Measurements from ENCODE around the gene PSMB10. TPM values are rescaled to one million over a fixed set of nuclear protein-coding genes. Genes with fewer than 3 reads are reported as not detected.
A peak's percentile ranks its signal among the peaks of the same experiment; 100 is the strongest.

The PSMB10 gene
- total RNA-seq, 1 donor from 2014 or later: 54.1 TPM

DNA sequence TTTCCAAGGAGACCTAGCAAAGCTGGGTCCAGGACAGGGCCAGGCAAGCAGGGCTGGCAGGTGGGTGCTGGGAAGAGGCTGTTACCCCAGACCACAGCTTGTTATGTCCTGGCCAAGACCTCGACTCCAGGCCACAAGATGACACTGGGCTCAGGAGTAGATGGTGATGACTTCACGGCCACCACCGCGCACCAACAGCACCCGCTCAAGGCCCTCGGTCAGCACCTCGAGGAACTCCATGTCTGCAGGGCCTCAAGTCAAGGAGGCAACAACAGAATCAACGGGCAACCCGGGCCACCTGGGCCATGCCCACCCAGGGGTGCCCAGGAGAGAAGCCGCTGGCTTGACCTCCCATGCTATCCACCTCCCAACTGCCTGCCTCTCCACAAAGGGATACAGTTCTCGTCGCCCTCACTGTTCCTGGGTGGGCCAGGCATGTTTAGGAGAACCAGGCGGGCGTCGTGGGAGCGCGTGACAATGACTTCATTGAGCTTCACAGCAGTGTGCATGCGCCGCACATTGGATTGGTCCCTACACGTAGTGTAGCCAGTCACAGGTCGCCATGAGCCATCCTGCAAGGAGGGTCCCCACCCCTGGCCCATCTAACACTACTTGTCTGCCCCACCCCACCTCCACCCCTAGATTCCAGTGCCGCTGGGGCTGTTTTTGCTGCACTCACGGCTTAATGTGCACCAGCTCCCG is 8.2 kb upstream of the PSMB10 start:
- no peak for DNase-seq (ENCODE audit: low read depth)
- TF ChIP-seq, protein P1, sequence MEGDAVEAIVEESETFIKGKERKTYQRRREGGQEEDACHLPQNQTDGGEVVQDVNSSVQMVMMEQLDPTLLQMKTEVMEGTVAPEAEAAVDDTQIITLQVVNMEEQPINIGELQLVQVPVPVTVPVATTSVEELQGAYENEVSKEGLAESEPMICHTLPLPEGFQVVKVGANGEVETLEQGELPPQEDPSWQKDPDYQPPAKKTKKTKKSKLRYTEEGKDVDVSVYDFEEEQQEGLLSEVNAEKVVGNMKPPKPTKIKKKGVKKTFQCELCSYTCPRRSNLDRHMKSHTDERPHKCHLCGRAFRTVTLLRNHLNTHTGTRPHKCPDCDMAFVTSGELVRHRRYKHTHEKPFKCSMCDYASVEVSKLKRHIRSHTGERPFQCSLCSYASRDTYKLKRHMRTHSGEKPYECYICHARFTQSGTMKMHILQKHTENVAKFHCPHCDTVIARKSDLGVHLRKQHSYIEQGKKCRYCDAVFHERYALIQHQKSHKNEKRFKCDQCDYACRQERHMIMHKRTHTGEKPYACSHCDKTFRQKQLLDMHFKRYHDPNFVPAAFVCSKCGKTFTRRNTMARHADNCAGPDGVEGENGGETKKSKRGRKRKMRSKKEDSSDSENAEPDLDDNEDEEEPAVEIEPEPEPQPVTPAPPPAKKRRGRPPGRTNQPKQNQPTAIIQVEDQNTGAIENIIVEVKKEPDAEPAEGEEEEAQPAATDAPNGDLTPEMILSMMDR (conservative IDR thresholded peaks at IDR 0.05; ENCODE audit: low read depth, low read length): no peak
- H3K4me3 ChIP-seq (ENCODE audit: low read depth, low read length): no peak overlapping the region

DNA sequence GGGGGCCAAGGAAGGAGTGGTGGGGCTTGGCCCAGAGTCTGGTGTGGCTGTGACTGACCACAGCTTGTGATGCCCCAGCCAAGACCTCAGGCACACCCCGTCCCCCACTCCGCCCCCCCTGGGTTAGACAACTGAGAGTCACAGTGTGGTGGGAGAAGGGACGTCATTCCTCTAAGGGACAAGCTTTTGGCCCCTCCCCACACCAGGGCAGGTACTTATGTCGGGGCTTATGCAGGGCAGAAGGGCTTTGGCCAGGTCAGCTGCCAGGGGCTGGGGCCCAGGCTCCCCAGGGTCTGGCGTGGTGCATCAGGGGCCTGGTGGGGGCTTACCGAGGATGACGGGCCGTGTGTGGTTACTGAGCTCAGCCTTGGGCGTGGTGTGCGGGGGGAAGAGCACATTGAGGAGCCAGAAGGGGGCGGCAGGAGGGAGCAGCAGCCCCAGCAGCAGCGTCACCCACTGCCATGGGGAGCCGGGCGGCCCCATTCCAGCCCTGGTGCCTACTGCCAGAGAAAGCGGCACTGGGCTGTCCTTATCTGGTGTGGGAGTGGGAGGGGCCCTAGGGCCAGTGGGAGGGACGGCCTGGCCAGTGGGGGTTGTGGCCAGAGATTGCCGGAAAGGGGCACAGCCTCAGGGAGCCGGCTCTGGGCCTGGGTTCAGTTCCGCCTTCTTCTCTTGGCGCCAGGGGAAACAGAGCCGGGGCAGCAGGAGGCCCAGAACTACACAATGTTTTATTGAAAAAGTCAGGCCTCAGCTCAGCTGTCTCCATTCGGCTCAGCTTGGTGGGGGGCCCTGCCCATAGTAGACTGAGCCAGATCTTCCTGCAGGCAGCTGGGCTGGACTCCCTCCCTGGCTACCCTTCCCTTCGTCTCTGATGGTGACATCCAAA is 7.2 kb upstream of the PSMB10 start, which contains the start of gene LCAT:
Gene LCAT (minus strand): TSS at position 502 of the 886 bp plus-strand sequence. CDS start 19 bp downstream, at position 483.
- no peak for DNase-seq (ENCODE audit: low read depth)
- TF ChIP-seq, protein P1 (conservative IDR thresholded peaks at IDR 0.05; ENCODE audit: low read depth, low read length): no peak
- no peak within 1 kb of the TSS for H3K4me3 ChIP-seq (ENCODE audit: low read depth, low read length)

DNA sequence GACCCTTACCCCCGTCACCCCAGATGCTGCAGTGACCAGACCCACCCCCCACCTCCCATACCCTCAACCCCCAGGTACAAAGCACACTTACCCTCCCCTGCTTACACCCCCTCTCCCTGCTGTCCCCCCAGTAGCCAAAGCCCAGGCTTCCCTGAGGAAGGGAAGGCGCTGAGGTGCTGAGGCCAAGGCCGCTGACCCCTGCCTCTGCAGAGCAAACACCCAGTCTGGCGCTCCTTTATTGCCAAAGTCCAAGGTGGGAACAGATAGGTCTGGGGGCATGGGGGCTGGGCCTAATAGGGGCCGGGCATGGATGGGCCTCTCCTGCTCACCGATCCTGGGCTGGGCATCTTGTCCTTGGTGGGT is 6.6 kb upstream of the PSMB10 start:
- TF ChIP-seq, protein P1 (conservative IDR thresholded peaks at IDR 0.05; ENCODE audit: low read depth, low read length): no peak
- H3K4me3 ChIP-seq (ENCODE audit: low read depth, low read length): no peak overlapping the region
- no peak for DNase-seq (ENCODE audit: low read depth)

DNA sequence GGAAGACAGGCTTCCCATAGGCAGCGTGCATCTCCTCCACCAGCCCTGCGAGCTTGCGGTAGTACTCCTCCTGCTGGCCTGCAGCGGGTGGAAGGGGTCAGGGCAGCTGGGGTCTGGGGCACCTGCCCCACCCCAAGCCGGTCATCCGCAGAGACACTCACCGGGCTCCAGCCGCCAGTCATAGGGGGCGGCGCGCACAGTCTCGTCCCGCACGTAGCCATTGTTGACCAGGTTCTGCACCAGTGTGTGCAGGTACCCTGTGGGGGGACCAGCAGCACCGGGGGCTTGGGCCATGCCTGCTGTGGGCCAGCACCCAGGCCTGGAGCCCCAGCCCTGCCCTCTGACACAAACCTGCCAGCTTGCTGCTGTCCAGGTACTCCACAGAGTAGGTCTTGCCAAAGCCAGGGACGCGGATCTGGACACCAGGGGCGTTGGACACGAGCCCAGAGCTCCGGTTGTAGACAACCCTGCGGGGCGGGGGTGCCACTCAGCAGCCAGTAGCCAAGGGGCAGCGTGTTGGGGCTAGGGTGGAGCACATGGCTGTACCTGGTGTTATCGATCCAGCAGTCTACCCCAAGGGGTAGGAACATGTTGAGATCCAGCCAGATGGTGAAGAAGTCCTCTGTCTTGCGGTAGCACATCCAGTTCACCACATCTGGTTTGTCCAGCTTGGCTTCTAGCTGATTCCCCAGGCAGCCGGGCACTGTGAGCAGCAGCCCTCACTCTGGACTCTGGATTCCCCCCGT is 6.0 kb upstream of the PSMB10 start:
- no peak for DNase-seq (ENCODE audit: low read depth)
- no peak overlapping the region for H3K4me3 ChIP-seq (ENCODE audit: low read depth, low read length)
- TF ChIP-seq, protein P1 (conservative IDR thresholded peaks at IDR 0.05; ENCODE audit: low read depth, low read length): no peak

DNA sequence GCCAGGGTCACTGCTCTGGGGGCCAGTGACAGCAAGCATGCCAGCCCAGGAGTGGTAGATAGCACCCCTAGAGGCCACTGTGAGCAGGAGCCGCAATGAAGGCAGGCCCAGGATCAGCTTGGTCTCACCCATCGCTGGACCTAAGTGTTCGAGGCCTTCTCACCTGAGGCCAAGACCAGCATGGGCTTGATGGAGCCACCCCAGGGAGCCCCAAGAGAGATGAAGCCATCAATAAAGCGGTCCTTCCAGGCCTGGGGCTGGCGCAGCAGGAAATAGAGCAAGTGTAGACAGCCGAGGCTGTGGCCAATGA is 5.5 kb upstream of the PSMB10 start:
- TF ChIP-seq, protein P1 (conservative IDR thresholded peaks at IDR 0.05; ENCODE audit: low read depth, low read length): peak; percentile 76
- H3K4me3 ChIP-seq (ENCODE audit: low read depth, low read length): no peak overlapping the region
- DNase-seq (ENCODE audit: low read depth): no peak

DNA sequence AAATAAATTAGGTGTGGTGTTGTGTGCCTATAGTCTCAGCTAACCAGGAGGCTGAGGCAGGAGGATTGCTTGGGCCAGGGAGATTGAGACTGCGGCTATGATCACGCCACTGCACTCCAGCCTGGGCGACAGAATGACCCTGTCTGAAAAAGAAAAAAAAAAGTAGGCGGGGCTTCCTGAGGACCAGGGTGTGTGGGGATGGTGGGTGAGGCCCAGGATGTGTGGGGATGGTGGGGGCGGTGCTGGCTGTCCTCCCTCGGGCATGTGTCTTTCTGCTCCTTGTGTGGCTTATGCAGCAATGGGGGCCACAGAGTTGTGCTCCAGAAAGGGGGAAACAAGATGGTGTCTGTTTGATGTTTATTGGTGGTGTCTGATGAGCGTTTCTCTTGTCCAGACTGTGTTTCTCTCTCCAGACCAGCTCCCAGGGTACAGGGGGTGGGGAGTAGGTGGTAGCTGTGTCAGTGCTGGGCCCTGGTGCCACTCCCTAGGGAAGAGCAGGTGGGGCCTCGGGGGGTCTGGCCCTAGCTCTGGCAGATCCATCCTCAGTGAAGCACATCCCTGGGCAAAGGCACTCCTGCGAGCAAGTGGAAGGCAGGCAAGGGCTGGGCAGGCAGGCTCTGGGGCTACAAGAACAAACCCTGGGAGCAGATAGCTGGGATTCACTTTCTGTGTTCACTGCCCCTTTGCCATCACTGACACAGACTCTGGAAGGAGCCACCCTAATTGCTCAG is 5.0 kb upstream of the PSMB10 start:
- DNase-seq (ENCODE audit: low read depth): no peak
- TF ChIP-seq, protein P1 (conservative IDR thresholded peaks at IDR 0.05; ENCODE audit: low read depth, low read length): no peak
- no peak overlapping the region for H3K4me3 ChIP-seq (ENCODE audit: low read depth, low read length)

Data from epithelial cell of proximal tubule (primary cell).